Measurements from ENCODE around the gene PILRB. TPM values are rescaled to one million over a fixed set of nuclear protein-coding genes. Genes with fewer than 3 reads are reported as not detected.
"Not testable (repeated sequence)": the region's sequence is repeated elsewhere in the genome, so short reads cannot be mapped to it uniquely, and the experiment has no call there.

Gene PILRB
- total RNA-seq, 1 donor from 2014 or later = 62.6 TPM

DNA sequence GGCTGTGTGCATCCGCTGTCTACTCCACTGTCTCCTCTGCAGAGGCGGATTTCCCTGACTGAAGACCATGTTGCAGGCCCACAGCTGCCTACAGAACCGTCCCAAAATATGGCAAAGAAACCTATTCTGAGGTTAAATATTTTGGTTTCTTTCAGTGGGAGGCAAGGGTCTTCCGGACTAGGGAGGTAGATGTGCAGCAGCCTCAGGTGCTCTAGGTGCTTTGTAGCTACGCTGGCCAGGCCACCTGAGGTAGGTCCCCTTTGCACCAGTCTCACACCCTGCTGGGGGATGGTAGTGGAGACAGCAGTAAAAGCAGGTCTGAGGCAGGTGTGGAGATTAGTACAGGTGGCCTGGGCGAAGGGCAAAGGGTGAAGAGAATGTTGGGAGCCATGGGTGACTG, 8.2 kb upstream of the PILRB start:
- Mint-ChIP-seq H3K36me3 (ENCODE audit: unreplicated experiment) (no peaks in the 10 kb centered on the region), H3K4me1 (ENCODE audit: low read depth, unreplicated experiment) (peaks cover 2% of the 10 kb centered on the region), H3K27me3 (ENCODE audit: unreplicated experiment) (peaks cover 4% of the 10 kb centered on the region), H3K4me3 (ENCODE audit: unreplicated experiment) (no peak overlapping the region), H3K27ac (ENCODE audit: unreplicated experiment) (no peak overlapping the region), H3K9me3 (ENCODE audit: unreplicated experiment) (peaks cover under 1% of the 10 kb centered on the region)
- TF ChIP-seq, protein P1, sequence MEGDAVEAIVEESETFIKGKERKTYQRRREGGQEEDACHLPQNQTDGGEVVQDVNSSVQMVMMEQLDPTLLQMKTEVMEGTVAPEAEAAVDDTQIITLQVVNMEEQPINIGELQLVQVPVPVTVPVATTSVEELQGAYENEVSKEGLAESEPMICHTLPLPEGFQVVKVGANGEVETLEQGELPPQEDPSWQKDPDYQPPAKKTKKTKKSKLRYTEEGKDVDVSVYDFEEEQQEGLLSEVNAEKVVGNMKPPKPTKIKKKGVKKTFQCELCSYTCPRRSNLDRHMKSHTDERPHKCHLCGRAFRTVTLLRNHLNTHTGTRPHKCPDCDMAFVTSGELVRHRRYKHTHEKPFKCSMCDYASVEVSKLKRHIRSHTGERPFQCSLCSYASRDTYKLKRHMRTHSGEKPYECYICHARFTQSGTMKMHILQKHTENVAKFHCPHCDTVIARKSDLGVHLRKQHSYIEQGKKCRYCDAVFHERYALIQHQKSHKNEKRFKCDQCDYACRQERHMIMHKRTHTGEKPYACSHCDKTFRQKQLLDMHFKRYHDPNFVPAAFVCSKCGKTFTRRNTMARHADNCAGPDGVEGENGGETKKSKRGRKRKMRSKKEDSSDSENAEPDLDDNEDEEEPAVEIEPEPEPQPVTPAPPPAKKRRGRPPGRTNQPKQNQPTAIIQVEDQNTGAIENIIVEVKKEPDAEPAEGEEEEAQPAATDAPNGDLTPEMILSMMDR (IDR thresholded peaks at IDR 0.05; ENCODE audit: partially characterized antibody, unreplicated experiment) = no peak
- no peak for DNase-seq

- TF ChIP-seq, protein P1 (IDR thresholded peaks at IDR 0.05; ENCODE audit: partially characterized antibody, unreplicated experiment) = no peak
- Mint-ChIP-seq H3K4me1 (ENCODE audit: low read depth, unreplicated experiment) (peaks cover 2% of the 10 kb centered on the region), H3K36me3 (ENCODE audit: unreplicated experiment) (no peaks in the 10 kb centered on the region), H3K27me3 (ENCODE audit: unreplicated experiment) (peaks cover 4% of the 10 kb centered on the region), H3K27ac (ENCODE audit: unreplicated experiment) (no peak overlapping the region), H3K9me3 (ENCODE audit: unreplicated experiment) (peaks cover 4% of the 10 kb centered on the region), H3K4me3 (ENCODE audit: unreplicated experiment) (no peak overlapping the region)
- no peak for DNase-seq
Observed at GRCh38 chr7:100351657-100352058, 6.3 kb upstream of the PILRB start.

DNA sequence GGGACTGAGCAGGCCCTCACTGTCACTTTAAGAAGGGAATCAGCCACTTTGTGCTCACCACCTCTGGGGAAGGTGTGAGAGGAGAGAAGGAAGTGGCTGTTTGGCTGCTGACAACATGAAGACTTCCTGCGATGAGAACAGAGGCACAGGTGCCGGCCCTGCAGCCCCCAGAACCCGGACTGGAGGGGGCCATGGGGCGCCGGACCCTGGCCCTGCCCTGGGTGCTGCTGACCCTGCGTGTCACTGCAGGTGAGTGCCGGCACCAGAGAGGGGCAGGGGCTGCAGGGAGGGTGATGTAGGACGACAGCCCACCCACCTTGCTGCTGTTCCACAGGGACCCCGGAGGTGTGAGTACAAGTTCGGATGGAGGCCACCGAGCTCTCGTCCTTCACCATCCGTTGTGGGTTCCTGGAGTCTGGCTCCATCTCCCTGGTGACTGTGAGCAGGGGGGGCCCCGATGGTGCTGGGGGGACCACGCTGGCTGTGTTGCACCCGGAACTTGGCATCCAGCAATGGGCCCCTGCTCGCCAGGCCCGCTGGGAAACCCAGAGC, 5.6 kb upstream of the PILRB start:
- H3K36me3 Mint-ChIP-seq (ENCODE audit: unreplicated experiment); H3K27ac Mint-ChIP-seq (ENCODE audit: unreplicated experiment): not testable (repeated sequence)

GRCh38 chr7:100352984-100353684, 4.8 kb upstream of the PILRB start:
- TF ChIP-seq, protein P1 (IDR thresholded peaks at IDR 0.05; ENCODE audit: partially characterized antibody, unreplicated experiment) = no peak
- H3K36me3 Mint-ChIP-seq (ENCODE audit: unreplicated experiment) = no peaks in the 10 kb centered on the region
- no peak overlapping the region for H3K27ac Mint-ChIP-seq (ENCODE audit: unreplicated experiment)
- H3K4me1 Mint-ChIP-seq (ENCODE audit: low read depth, unreplicated experiment) = peaks cover 2% of the 10 kb centered on the region
- H3K4me3 Mint-ChIP-seq (ENCODE audit: unreplicated experiment) = no peak overlapping the region
- peaks cover 4% of the 10 kb centered on the region for H3K27me3 Mint-ChIP-seq (ENCODE audit: unreplicated experiment)
- peaks cover 4% of the 10 kb centered on the region for H3K9me3 Mint-ChIP-seq (ENCODE audit: unreplicated experiment)
- DNase-seq = no peak

More for the DNA sequence above, 5.6 kb upstream of the PILRB start:
- not testable (repeated sequence) for H3K27me3 Mint-ChIP-seq (ENCODE audit: unreplicated experiment); DNase-seq; H3K4me1 Mint-ChIP-seq (ENCODE audit: low read depth, unreplicated experiment); H3K4me3 Mint-ChIP-seq (ENCODE audit: unreplicated experiment); H3K9me3 Mint-ChIP-seq (ENCODE audit: unreplicated experiment)

DNA sequence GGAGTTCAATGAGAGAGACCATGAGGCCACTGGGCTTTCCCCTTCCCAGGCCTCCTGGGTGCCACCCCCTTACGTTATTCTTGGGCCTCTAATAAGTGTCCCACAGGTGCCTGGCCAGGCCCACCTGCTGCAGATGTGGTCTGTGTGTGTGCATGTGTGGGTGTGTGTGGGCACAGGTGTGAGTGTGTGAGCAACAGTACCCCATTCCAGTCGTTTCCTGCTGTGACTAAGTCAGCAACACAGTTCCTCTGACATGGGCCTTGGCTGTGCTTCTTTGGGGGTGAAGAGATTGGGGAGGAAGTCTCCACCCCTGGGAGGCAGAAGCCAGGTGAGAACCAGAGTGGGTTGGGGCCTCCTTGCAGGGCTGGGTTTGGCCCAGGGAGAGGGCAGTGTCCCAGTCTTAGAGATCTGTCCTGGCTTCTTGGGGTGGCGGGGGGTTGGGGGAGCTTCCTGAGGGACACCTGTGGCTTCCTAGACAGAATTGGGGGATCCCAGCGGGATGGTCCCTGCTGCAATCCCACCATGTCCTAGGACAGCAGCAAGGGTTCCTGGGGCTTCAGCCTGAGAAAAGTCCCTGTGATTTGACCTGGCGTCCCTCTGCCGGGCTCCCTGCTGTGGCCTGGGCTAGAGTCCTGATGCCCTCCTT, 4.1 kb upstream of the PILRB start:
- Mint-ChIP-seq H3K4me1 (ENCODE audit: low read depth, unreplicated experiment) (peaks cover 2% of the 10 kb centered on the region), H3K27ac (ENCODE audit: unreplicated experiment) (no peak overlapping the region), H3K36me3 (ENCODE audit: unreplicated experiment) (no peaks in the 10 kb centered on the region), H3K9me3 (ENCODE audit: unreplicated experiment) (peaks cover 4% of the 10 kb centered on the region), H3K27me3 (ENCODE audit: unreplicated experiment) (peaks cover 4% of the 10 kb centered on the region), H3K4me3 (ENCODE audit: unreplicated experiment) (no peak overlapping the region)
- DNase-seq = no peak
- TF ChIP-seq, protein P1 (IDR thresholded peaks at IDR 0.05; ENCODE audit: partially characterized antibody, unreplicated experiment) = no peak

Data from glutamatergic neuron (in vitro differentiated cells).